IMR-90 (cell line): ENCODE results near the gene HUS1B. TPM values are rescaled to one million over a fixed set of nuclear protein-coding genes. Genes with fewer than 3 reads are reported as not detected.

ENCODE experiments used
- ATAC-seq: fragments of 200-7000 bp; cut with Tn5 transposase; 2 replicates; pipeline ENCODE4 v1.9.1; 2020; ENCODE audit warnings: low read depth, mild to moderate bottlenecking, moderate library complexity
- BruUV-seq: library from RNA; stranded (reverse); fragments of 400-500 nt; replicated peaks from 2 replicates; lab custom pipeline; 2021; lab: Mats Ljungman, UMichigan
- CTCF ChIA-PET: fragments of 300-600 bp; formaldehyde crosslinking; extraction: SDS; loops from one replicate; lab custom pipeline; 2021; ENCODE audit warnings: antibody characterized with exemption; lab: Yijun Ruan, JAX
- POLR2A ChIA-PET: fragments of 300-600 bp; sonication (Branson Sonifier 250); formaldehyde crosslinking; loops from one replicate; lab custom pipeline; 2022; ENCODE audit warnings: antibody characterized with exemption; ENCODE audit not compliant: unreplicated experiment; lab: Charles Lee
- DNase-seq: peaks from one replicate; pipeline ENCODE4 v3.0.0; 2013
- H2AFZ ChIP-seq: replicated peaks from 2 replicates; pipeline ENCODE3; 2013; ENCODE audit warnings: low read length, mild to moderate bottlenecking; ENCODE audit not compliant: poor library complexity
- H2AK5ac ChIP-seq: 2 replicates; pipeline ENCODE4 v1.6.1; 2013; ENCODE audit warnings: low read depth, low read length, inconsistent platforms
- H2AK9ac ChIP-seq: replicated peaks from 2 replicates; pipeline ENCODE3; 2013; ENCODE audit warnings: mild to moderate bottlenecking, low read depth, low read length, moderate library complexity; ENCODE audit not compliant: poor library complexity
- H2BK120ac ChIP-seq: 2 replicates; pipeline ENCODE4 v1.6.1; 2013; ENCODE audit warnings: low read depth, low read length, inconsistent platforms
- H2BK15ac ChIP-seq: 3 replicates; pipeline ENCODE4 v1.6.1; 2013; ENCODE audit warnings: low read depth, low read length, inconsistent platforms
- H2BK20ac ChIP-seq: 2 replicates; pipeline ENCODE4 v1.6.1; 2013; ENCODE audit warnings: low read depth, mild to moderate bottlenecking, inconsistent platforms, low read length, moderate library complexity
- H2BK5ac ChIP-seq: 2 replicates; pipeline ENCODE4 v1.6.1; 2013; ENCODE audit warnings: mild to moderate bottlenecking, low read depth, low read length, inconsistent platforms; ENCODE audit not compliant: poor library complexity, severe bottlenecking
- H3K14ac ChIP-seq: replicated peaks from 2 replicates; pipeline ENCODE4 v1.6.1; 2013; ENCODE audit warnings: low read depth, low read length, inconsistent platforms
- H3K18ac ChIP-seq: 2 replicates; pipeline ENCODE4 v1.6.1; 2013; ENCODE audit warnings: low read depth, low read length, control low read depth
- H3K23ac ChIP-seq: 2 replicates; pipeline ENCODE4 v1.6.1; 2013; ENCODE audit warnings: low read depth, low read length, inconsistent platforms
- H3K27ac ChIP-seq: 2 replicates; pipeline ENCODE4 v1.5.1; 2013; ENCODE audit warnings: mild to moderate bottlenecking, control low read depth, low read length; ENCODE audit not compliant: insufficient read depth
- H3K27me3 ChIP-seq: 2 replicates; pipeline ENCODE4 v1.6.1; 2013; ENCODE audit warnings: low read length; ENCODE audit not compliant: control insufficient read depth, insufficient read depth
- H3K36me3 ChIP-seq: 2 replicates; pipeline ENCODE4 v1.6.1; 2013; ENCODE audit warnings: low read length, mixed read lengths; ENCODE audit not compliant: control insufficient read depth, insufficient read depth
- H3K4ac ChIP-seq: 2 replicates; pipeline ENCODE4 v1.6.1; 2013; ENCODE audit warnings: low read depth, low read length, inconsistent platforms
- H3K4me1 ChIP-seq: 2 replicates; pipeline ENCODE4 v1.6.1; 2013; ENCODE audit warnings: low read length, mixed read lengths; ENCODE audit not compliant: control insufficient read depth, insufficient read depth
- H3K4me2 ChIP-seq: 2 replicates; pipeline ENCODE4 v1.6.1; 2013; ENCODE audit warnings: low read depth, mild to moderate bottlenecking, control low read depth, low read length, moderate library complexity
- H3K4me3 ChIP-seq: 2 replicates; pipeline ENCODE4 v1.5.1; 2013; ENCODE audit warnings: low read depth, mild to moderate bottlenecking, control low read depth, low read length, moderate library complexity; ENCODE audit not compliant: insufficient read depth
- H3K56ac ChIP-seq: 2 replicates; pipeline ENCODE4 v1.6.1; 2013; ENCODE audit warnings: low read length, inconsistent platforms; ENCODE audit not compliant: insufficient read depth; ENCODE audit errors: extremely low read depth
- H3K79me1 ChIP-seq, 2 experiments: 2 replicates each; pipeline ENCODE4 v1.6.1; 2013; ENCODE audit warnings: low read length in 2 of 2, inconsistent platforms in 1 of 2, low read depth in 1 of 2
- H3K9ac ChIP-seq: 2 replicates; pipeline ENCODE4 v1.6.1; 2013; ENCODE audit warnings: low read depth, low read length, control low read depth
- H3K9me1 ChIP-seq: 2 replicates; pipeline ENCODE4 v1.6.1; 2013; ENCODE audit warnings: low read length, inconsistent platforms; ENCODE audit not compliant: insufficient read depth
- H3K9me3 ChIP-seq: 2 replicates; pipeline ENCODE4 v1.6.1; 2013; ENCODE audit warnings: low read length; ENCODE audit not compliant: control insufficient read depth, insufficient read depth
- H4K20me1 ChIP-seq: 2 replicates; pipeline ENCODE4 v1.6.1; 2013; ENCODE audit warnings: low read length, inconsistent platforms; ENCODE audit not compliant: insufficient read depth
- H4K5ac ChIP-seq: 2 replicates; pipeline ENCODE4 v1.6.1; 2013; ENCODE audit warnings: mild to moderate bottlenecking, low read depth, low read length, control low read depth
- H4K8ac ChIP-seq, 2 experiments: 2 replicates each; pipeline ENCODE4 v1.6.1; 2013; ENCODE audit warnings: low read depth in 2 of 2, low read length in 2 of 2, control low read depth in 1 of 2, inconsistent platforms in 1 of 2
- H4K91ac ChIP-seq: 2 replicates; pipeline ENCODE4 v1.6.1; 2013; ENCODE audit warnings: low read depth, low read length, inconsistent platforms; ENCODE audit not compliant: insufficient read depth
- BHLHE40 ChIP-seq: fragments of 150-350 bp; IDR thresholded peaks from 2 replicates; pipeline ENCODE4 v1.6.1; 2016; ENCODE audit warnings: mild to moderate bottlenecking, low read depth, low read length
- CHD1 ChIP-seq: IDR thresholded peaks from 2 replicates; pipeline ENCODE4 v1.6.1; 2012; ENCODE audit warnings: low read depth, low read length, improper control_type of control experiment
- CTCF ChIP-seq: conservative IDR thresholded peaks from 2 replicates; pipeline ENCODE4 v1.5.1; 2012; ENCODE audit warnings: mild to moderate bottlenecking, low read depth, low read length, improper control_type of control experiment
- ELK1 ChIP-seq: fragments of 150-350 bp; IDR thresholded peaks from 2 replicates; pipeline ENCODE4 v1.6.1; 2016; ENCODE audit warnings: low read depth, mild to moderate bottlenecking, low read length, moderate library complexity, borderline replicate concordance
- MAFK ChIP-seq: IDR thresholded peaks from 2 replicates; pipeline ENCODE4 v1.6.1; 2012; ENCODE audit warnings: low read depth, low read length, improper control_type of control experiment
- MAZ ChIP-seq: IDR thresholded peaks from 2 replicates; pipeline ENCODE4 v1.6.1; 2012; ENCODE audit warnings: low read depth, mild to moderate bottlenecking, low read length, improper control_type of control experiment, moderate library complexity, borderline replicate concordance
- MXI1 ChIP-seq: IDR thresholded peaks from 2 replicates; pipeline ENCODE4 v1.6.1; 2012; ENCODE audit warnings: low read depth, mild to moderate bottlenecking, low read length, moderate library complexity, borderline replicate concordance
- NFE2L2 ChIP-seq: fragments of 150-350 bp; IDR thresholded peaks from 2 replicates; pipeline ENCODE4 v1.6.1; 2016; ENCODE audit warnings: low read depth, mild to moderate bottlenecking, low read length
- POLR2A ChIP-seq: IDR thresholded peaks from 2 replicates; pipeline ENCODE4 v1.6.1; 2012; ENCODE audit warnings: mild to moderate bottlenecking, low read depth, low read length
- RAD21 ChIP-seq: IDR thresholded peaks from 2 replicates; pipeline ENCODE4 v1.6.1; 2012; ENCODE audit warnings: low read length, improper control_type of control experiment
- RCOR1 ChIP-seq: IDR thresholded peaks from 2 replicates; pipeline ENCODE4 v1.6.1; 2012; ENCODE audit warnings: mild to moderate bottlenecking, low read length, improper control_type of control experiment; ENCODE audit not compliant: insufficient replicate concordance
- RFX5 ChIP-seq: IDR thresholded peaks from 2 replicates; pipeline ENCODE4 v1.8.0; 2012; ENCODE audit warnings: low read depth, mild to moderate bottlenecking, low read length, moderate library complexity
- USF2 ChIP-seq: fragments of 150-350 bp; IDR thresholded peaks from 2 replicates; pipeline ENCODE4 v1.6.1; 2017; ENCODE audit warnings: mild to moderate bottlenecking, antibody characterized with exemption, low read length, low read depth
- dilution Hi-C: fragments of 300-500 bp; cut with HindIII; formaldehyde crosslinking; loops from one replicate; pipeline ENCODE4 v1.14.3; 2018; ENCODE audit warnings: low sequenced_read_pairs; ENCODE audit not compliant: unreplicated experiment
- in situ Hi-C: fragments of 300-500 bp; cut with MboI; formaldehyde crosslinking; loops from 3 replicates; pipeline ENCODE4 v1.14.3; 2019; ENCODE audit warnings: low sequenced_read_pairs, inconsistent platforms, mixed read lengths
- intact Hi-C: fragments of 100-400 bp; cut with micrococcal nuclease; formaldehyde crosslinking; loops from 2 replicates; pipeline ENCODE4 v1.10.0; 2022
- polyA plus RNA-seq, 3 experiments: library from polyadenylated mRNA; depleted of rRNA; stranded (reverse); fragments of >200 nt; gene quantifications; 2 replicates each; pipeline ENCODE4 v1.2.3, GENCODE V29; 2012; ENCODE audit warnings: low replicate concordance in 1 of 3
- total RNA-seq: library from RNA; depleted of rRNA; stranded (reverse); fragments of >200 nt; gene quantifications from 2 replicates; pipeline ENCODE4 v1.2.3, GENCODE V29; 2012

HUS1B gene
- total and polyA plus RNA-seq, 2 of the 4 experiments (the other 2 are of a cell fraction) = 0.36 to 0.39 TPM

GRCh38 chr6:674406-674805 lies 17.5 kb upstream of the HUS1B start:
- Histone ChIP-seq H3K79me1 (peaks cover 34 to 68% of the 10 kb centered on the region in 2 experiments), H3K36me3 (peaks cover 3% of the 10 kb centered on the region), H3K4ac (no peak overlapping the region), H3K14ac (no peak overlapping the region), H2BK20ac (no peak overlapping the region), H3K9me3 (no peaks in the 10 kb centered on the region), H3K27me3 (no peaks in the 10 kb centered on the region), H4K91ac (no peak overlapping the region), H3K9me1 (peaks cover 18% of the 10 kb centered on the region), H2BK15ac (no peak overlapping the region), H2BK5ac (no peak overlapping the region), H3K23ac (no peak overlapping the region), H2AFZ (no peak overlapping the region), H3K9ac (no peak overlapping the region), H3K18ac (no peak overlapping the region), H3K4me2 (no peak overlapping the region), H4K20me1 (peaks cover 19% of the 10 kb centered on the region), H2BK120ac (no peak overlapping the region), H4K8ac (no peak overlapping the region), H3K56ac (no peak overlapping the region), H3K27ac (no peak overlapping the region), H3K4me1 (peaks cover 7% of the 10 kb centered on the region; the same call in 1 of the 2 replicates), H2AK9ac (no peak overlapping the region), H4K5ac (no peak overlapping the region), H2AK5ac (no peak overlapping the region), H3K4me3 (no peak overlapping the region)
- ATAC-seq (no peak), DNase-seq (no peak)
- in situ Hi-C loops = no loop called here
- intact Hi-C loops = no loop called here
- TF ChIP-seq POLR2A (no peak), MAFK (no peak), NFE2L2 (no peak), RCOR1 (no peak), ELK1 (no peak), USF2 (no peak), RFX5 (no peak), MAZ (no peak), BHLHE40 (no peak), CHD1 (no peak), RAD21 (no peak), CTCF (no peak), MXI1 (no peak)
- BruUV-seq = no TSS peak
- CTCF ChIA-PET = interaction anchor here (0.8 kb wide), 1 partner anchor 67 kb away, joined by 3 read pairs; no protein-coding TSS in a partner anchor
- POLR2A ChIA-PET = interaction anchor here (0.7 kb wide), 1 partner anchor 8 kb away, joined by 5 read pairs; no protein-coding TSS in a partner anchor
- dilution Hi-C loops = no loop called here
